ENCODE measurements around the gene CRYBG3.

CRYBG3 gene

DNA sequence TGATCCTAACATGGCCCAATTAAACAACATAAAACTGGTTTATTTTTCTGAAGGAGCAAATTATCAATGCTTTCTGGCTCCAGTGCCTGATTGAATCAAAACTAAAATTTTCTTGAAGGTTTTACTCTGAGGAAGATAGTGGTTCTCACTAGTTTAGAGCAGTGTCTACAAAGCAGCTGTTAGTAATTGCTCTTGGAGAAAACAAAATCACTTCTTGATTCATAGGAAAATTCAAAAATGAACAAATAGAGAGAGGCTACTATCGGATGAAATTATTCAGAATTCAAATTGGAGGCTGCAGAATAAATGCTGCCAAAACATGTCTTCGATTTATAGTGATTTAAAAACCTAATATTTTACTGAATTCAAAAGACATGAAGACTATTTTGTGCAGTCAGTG, 165.5 kb downstream of the CRYBG3 start:
- TF ChIP-seq, protein P1, sequence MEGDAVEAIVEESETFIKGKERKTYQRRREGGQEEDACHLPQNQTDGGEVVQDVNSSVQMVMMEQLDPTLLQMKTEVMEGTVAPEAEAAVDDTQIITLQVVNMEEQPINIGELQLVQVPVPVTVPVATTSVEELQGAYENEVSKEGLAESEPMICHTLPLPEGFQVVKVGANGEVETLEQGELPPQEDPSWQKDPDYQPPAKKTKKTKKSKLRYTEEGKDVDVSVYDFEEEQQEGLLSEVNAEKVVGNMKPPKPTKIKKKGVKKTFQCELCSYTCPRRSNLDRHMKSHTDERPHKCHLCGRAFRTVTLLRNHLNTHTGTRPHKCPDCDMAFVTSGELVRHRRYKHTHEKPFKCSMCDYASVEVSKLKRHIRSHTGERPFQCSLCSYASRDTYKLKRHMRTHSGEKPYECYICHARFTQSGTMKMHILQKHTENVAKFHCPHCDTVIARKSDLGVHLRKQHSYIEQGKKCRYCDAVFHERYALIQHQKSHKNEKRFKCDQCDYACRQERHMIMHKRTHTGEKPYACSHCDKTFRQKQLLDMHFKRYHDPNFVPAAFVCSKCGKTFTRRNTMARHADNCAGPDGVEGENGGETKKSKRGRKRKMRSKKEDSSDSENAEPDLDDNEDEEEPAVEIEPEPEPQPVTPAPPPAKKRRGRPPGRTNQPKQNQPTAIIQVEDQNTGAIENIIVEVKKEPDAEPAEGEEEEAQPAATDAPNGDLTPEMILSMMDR (IDR thresholded peaks at IDR 0.05; ENCODE audit: low read depth, low read length): no peak

DNA sequence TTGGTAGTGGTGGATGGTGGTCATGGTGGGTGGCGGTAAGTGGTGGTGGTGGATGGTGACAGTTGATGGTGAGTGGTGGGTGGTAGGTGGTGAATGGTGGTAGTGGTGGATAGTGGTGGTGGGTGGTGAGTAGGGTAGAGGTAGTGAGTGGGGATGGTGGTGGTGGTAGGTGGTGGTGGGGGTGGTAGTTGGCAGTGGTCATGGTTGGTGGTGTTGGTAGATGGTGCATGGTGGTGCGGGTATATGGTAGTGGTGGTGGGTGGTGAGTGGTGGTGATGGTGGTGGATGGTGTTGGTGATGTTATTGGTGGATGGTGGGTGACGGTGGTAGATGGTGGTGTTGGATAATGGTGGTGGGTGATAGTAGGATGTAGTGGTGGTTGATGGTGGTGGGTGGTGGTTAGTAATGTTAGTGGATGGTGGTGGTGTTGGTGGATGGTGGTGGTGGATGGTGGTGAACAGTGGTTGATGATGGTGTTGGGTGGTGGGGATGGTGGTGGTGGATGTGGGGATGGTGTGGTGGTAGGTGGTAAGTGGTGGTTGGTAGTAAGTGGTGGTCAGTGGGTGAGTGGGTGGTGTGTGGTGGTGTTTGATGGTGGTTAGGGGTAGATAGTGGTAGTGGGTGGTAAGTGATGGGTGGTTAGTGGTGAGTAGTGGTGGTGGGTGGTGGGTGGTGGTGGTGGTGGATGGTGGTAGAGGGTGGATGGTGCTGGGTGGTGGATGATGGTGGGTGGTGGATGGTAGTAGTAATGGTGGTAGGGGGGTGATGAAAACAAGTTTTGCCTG, 167.2 kb downstream of the CRYBG3 start:
- H3K4me3 ChIP-seq (ENCODE audit: low read depth, low read length): no peak overlapping the region
- TF ChIP-seq, protein P1 (IDR thresholded peaks at IDR 0.05; ENCODE audit: low read depth, low read length): no peak

More for the DNA sequence above, 165.5 kb downstream of the CRYBG3 start:
- no peak overlapping the region for H3K4me3 ChIP-seq (ENCODE audit: low read depth, low read length)

DNA sequence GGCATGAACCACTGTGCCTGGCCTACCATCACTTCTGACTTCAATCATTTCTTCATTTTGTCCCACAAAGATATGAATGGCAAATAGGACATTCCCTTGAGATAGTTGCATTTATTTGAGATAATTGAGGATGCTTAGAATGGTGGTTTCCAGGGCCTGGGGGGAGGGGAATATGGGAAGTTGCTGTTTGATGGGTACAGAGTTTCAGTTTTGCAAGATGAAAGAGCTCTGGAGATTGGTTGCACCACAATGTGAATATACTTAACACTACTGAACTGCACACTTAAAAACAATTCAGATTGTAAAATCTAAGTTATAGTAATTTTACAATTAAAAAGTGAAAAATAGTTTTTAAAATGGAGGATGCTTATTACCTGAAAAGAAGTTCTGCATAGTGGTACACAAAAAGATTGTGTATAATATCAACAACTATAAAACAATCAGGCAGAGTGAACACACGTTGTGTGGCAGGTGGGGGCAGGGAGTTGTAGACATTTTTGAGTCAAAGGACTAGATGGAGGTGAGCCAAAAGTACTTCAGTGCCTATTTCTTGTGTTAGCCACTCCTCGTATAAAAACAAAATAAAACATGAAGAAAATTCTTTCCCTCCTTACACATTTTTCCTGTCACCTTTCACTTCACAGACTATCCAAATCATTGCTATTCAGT, 168.9 kb downstream of the CRYBG3 start:
- no peak overlapping the region for H3K4me3 ChIP-seq (ENCODE audit: low read depth, low read length)
- TF ChIP-seq, protein P1 (IDR thresholded peaks at IDR 0.05; ENCODE audit: low read depth, low read length): no peak

DNA sequence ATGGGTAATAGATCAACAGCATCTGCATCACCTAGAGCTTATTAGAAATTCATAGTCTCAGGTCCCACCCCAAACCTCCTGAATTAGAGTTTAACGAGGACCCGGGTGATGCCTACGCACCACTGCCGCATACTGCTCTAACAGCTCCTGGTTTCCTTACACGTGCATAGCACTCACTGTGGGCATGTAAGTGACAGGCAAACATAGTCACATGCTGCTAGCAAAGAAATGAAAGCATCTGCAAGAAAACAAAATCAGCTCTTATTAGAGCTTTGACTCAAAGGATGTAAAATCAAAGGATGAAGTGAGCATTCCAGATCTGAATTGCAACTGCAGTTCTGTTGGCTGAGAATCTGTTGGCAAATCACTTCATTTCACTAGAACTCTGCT, 169.5 kb downstream of the CRYBG3 start:
- H3K4me3 ChIP-seq (ENCODE audit: low read depth, low read length): no peak overlapping the region
- TF ChIP-seq, protein P1 (IDR thresholded peaks at IDR 0.05; ENCODE audit: low read depth, low read length): no peak

DNA sequence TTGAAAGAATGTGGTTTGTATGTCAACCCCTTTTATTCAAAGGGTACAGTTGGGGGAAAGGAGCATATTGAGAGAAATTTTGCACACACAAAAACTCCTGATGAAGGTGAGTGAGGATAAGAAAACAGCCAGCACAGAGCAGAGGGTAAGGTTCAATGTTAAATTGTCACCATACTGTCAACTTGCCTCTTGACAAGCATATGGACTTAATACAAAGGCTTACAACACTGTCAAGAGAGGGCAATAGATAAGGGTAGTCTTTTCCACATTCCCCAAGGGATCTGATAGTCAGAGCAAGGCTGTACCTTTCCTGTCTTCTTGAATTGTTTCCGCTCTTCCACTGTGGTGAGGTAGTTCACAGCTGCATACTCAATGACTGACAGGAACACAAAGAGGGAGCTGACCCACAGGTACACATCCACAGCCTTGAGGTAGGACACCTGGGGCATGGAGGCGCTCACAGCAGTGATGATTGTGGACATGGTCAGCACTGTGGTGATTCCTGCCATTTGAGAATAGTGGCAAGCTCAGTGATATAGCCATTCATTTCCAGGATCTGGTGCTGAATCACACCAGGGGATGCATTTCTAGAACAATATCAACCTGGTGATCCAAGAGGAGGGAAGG, 170.8 kb downstream of the CRYBG3 start:
- H3K4me3 ChIP-seq (ENCODE audit: low read depth, low read length): no peak overlapping the region
- TF ChIP-seq, protein P1 (IDR thresholded peaks at IDR 0.05; ENCODE audit: low read depth, low read length): no peak

DNA sequence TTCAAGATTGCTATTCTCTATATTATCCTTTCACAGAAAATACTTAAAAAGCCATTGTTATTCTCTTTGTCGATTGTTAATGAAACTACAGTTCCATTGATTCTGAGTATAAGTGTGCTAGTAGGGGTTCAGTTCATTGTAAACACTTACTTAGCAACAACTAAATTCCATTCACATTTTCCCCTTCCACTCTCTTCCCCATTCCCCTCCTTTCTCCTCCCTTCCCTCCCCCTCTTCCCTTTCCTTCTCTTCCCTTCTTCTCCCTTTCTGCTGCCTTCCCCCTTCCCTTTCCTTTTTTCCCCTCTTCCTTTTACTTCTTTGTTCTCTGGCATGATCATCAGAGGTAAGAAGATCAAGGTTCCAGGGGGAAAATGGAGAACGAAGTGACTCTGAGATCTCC, 171.7 kb downstream of the CRYBG3 start:
- H3K4me3 ChIP-seq (ENCODE audit: low read depth, low read length): no peak overlapping the region
- TF ChIP-seq, protein P1 (IDR thresholded peaks at IDR 0.05; ENCODE audit: low read depth, low read length): no peak

All from WI38 (cell line).